ENCODE measurements around the gene DNAH6. TPM values are rescaled to one million over a fixed set of nuclear protein-coding genes. Genes with fewer than 3 reads are reported as not detected.
"Not testable (repeated sequence)": the region's sequence is repeated elsewhere in the genome, so short reads cannot be mapped to it uniquely, and the experiment has no call there.

The DNAH6 gene
- total RNA-seq, 4 donors from 2014 or later: 1.00 to 2.9 (median 2.1) TPM

DNA sequence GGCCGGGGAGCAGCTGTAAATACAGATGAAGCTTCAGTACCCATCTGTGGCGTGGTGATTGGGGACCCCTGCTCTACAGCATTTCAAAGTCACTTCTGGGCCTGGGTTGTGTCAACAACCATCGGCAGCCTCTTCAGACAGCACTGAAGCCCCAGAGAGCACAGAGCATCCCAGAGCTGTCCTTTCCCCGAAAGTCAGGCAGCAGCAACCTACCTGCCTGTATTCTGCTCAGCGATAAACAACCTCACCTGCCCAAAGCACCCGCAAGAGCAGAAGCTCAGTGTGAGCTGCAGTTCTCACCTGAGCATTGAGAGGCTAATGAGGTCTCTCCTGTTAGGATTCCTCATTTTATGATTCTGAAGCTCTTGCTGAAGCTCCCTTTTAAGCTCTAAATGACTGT is 345.2 kb downstream of the DNAH6 start:
- TF ChIP-seq EP300 (IDR thresholded peaks at IDR 0.05; ENCODE audit: low read depth) (no peak), POLR2AphosphoS5 (IDR thresholded peaks at IDR 0.05) (no peak), POLR2A (IDR thresholded peaks at IDR 0.05) (no peak)
- TF ChIP-seq, protein P1, sequence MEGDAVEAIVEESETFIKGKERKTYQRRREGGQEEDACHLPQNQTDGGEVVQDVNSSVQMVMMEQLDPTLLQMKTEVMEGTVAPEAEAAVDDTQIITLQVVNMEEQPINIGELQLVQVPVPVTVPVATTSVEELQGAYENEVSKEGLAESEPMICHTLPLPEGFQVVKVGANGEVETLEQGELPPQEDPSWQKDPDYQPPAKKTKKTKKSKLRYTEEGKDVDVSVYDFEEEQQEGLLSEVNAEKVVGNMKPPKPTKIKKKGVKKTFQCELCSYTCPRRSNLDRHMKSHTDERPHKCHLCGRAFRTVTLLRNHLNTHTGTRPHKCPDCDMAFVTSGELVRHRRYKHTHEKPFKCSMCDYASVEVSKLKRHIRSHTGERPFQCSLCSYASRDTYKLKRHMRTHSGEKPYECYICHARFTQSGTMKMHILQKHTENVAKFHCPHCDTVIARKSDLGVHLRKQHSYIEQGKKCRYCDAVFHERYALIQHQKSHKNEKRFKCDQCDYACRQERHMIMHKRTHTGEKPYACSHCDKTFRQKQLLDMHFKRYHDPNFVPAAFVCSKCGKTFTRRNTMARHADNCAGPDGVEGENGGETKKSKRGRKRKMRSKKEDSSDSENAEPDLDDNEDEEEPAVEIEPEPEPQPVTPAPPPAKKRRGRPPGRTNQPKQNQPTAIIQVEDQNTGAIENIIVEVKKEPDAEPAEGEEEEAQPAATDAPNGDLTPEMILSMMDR (IDR thresholded peaks at IDR 0.05): no peak
- H3K4me1 ChIP-seq: peaks cover 0 to 22% (median 7%) of the 10 kb centered on the region in 4 donors
- no peak overlapping the region for H3K27ac ChIP-seq
- H3K4me3 ChIP-seq: no peak overlapping the region
- H3K27me3 ChIP-seq: no peaks in the 10 kb centered on the region
- WGBS, 2 donors (ENCODE audit: low coverage in 1 of 2): 67% methylated on average over 6 of the region's 6 CpGs; no CpG with 5 or more reads in 1 of the 2 donors
- no peak for DNase-seq
- H3K9me3 ChIP-seq: no peaks in the 10 kb centered on the region
- in situ Hi-C loops (cut with MboI; ENCODE audit: low pct_ligation_motif_present in 1 of 4, low pct_unique_long_range_greater_than_20kb in 1 of 4, low sequenced_read_pairs in 3 of 4) (loop anchor here in 2 of 4 donors (10.0 to 25.0 kb wide), 2 partner anchors 367 to 374 kb away; no protein-coding TSS in a partner anchor), intact Hi-C loops (cut with DNase I; ENCODE audit: low total_unique reads) (no loop called here)
- no peaks in the 10 kb centered on the region for H3K36me3 ChIP-seq

DNA sequence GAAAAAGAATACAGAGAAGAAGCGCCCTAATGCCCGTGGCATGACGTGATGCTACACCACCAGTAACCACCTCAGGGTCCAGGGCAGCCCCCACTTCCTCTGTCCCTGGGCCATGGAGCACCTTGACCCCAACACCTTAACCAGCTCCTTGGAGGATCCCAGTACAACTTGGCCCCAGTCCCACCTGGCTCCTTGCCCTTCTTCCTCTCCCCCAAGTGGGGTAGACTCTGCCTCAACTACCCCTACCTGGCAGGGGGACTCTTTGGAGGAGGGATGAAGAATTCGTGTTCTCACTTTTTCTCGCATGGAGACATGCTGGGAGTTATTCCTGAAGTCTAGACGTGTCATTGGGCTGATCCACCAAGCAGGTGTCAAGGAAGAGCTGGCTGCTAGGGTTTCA is 345.7 kb downstream of the DNAH6 start:
- no peak for DNase-seq
- in situ Hi-C loops (cut with MboI; ENCODE audit: low pct_ligation_motif_present in 1 of 4, low pct_unique_long_range_greater_than_20kb in 1 of 4, low sequenced_read_pairs in 3 of 4) (loop anchor here in 2 of 4 donors (10.0 to 25.0 kb wide), 2 partner anchors 367 to 375 kb away; no protein-coding TSS in a partner anchor), intact Hi-C loops (cut with DNase I; ENCODE audit: low total_unique reads) (no loop called here)
- H3K4me3 ChIP-seq: no peak overlapping the region
- H3K27ac ChIP-seq: no peak overlapping the region
- no peak for TF ChIP-seq POLR2AphosphoS5 (IDR thresholded peaks at IDR 0.05)
- no peak for TF ChIP-seq EP300 (IDR thresholded peaks at IDR 0.05; ENCODE audit: low read depth)
- TF ChIP-seq POLR2A (IDR thresholded peaks at IDR 0.05): no peak
- TF ChIP-seq, protein P1 (IDR thresholded peaks at IDR 0.05): no peak
- WGBS, 2 donors (ENCODE audit: low coverage in 1 of 2): 81 to 86% methylated on average over 5 to 6 of the region's 6 CpGs
- no peaks in the 10 kb centered on the region for H3K36me3 ChIP-seq
- peaks cover 0 to 17% (median 6%) of the 10 kb centered on the region in 4 donors for H3K4me1 ChIP-seq
- no peaks in the 10 kb centered on the region for H3K27me3 ChIP-seq
- no peaks in the 10 kb centered on the region for H3K9me3 ChIP-seq

DNA sequence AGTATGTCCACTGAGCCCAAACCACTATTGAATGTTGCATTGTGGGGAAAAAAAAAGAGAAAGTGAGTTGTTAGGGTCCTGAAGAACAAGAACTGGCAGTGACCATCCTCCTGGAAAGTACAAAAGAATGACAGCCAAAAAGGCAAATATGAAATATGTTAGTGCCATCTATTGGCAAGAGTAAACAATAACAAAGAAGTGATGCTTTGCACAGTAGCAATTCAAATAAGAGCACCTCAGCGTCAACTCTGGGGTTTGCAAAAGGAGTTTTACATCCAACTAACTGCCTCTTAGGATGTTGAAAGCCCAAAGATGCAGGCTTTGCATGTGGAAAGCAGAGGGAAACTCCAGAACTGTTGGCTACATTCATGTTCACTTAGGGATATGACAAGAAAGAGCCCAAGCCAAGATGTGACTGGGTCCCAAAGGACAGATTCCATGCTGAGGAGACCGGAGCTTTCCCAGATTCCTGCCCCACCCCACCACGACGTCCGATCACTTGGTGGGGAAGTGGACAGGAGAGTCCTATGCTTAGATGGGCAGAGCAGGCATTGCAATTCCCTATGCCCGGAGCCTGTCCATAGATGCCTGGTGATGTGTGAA is 349.0 kb downstream of the DNAH6 start:
- TF ChIP-seq POLR2A (IDR thresholded peaks at IDR 0.05) (no peak), POLR2AphosphoS5 (IDR thresholded peaks at IDR 0.05) (no peak), EP300 (IDR thresholded peaks at IDR 0.05; ENCODE audit: low read depth) (no peak)
- TF ChIP-seq, protein P1 (IDR thresholded peaks at IDR 0.05): peak; percentile 12 to 37 (median 24)
- H3K27ac ChIP-seq: no peak overlapping the region
- no peaks in the 10 kb centered on the region for H3K9me3 ChIP-seq
- no peak overlapping the region for H3K4me3 ChIP-seq
- in situ Hi-C loops (cut with MboI; ENCODE audit: low pct_ligation_motif_present in 1 of 4, low pct_unique_long_range_greater_than_20kb in 1 of 4, low sequenced_read_pairs in 3 of 4) (loop anchor here in 3 of 4 donors (5.0 to 25.0 kb wide), 3 partner anchors 370 to 378 kb away; no protein-coding TSS in a partner anchor), intact Hi-C loops (cut with DNase I; ENCODE audit: low total_unique reads) (no loop called here)
- H3K4me1 ChIP-seq: peaks cover 0 to 6% (median 0%) of the 10 kb centered on the region in 4 donors
- WGBS, 2 donors (ENCODE audit: low coverage in 1 of 2): 0 to 43% methylated on average over 1 to 6 of the region's 6 CpGs
- H3K36me3 ChIP-seq: no peaks in the 10 kb centered on the region
- no peak for DNase-seq
- H3K27me3 ChIP-seq: no peaks in the 10 kb centered on the region

DNA sequence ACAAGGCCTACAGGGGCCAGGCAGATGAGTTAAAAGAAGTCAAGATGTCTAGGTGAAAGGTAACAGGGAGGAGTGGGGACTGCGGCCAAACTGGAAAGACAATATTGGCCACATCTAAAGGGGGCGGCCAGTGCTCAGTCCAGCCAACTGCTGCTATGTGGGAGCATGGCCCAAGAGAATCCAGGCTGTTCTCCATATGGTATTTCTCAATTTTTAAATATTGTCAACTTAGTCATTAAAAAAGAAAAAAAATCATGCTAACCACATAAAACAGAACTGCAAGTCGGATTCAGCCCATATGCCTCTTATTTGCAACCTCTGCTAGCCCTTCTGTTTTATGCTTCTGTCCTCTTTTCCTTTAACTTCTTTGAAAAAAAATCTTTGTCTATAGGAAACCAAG is 349.8 kb downstream of the DNAH6 start:
- TF ChIP-seq, protein P1 (IDR thresholded peaks at IDR 0.05): no peak
- TF ChIP-seq EP300 (IDR thresholded peaks at IDR 0.05; ENCODE audit: low read depth) (no peak), POLR2AphosphoS5 (IDR thresholded peaks at IDR 0.05) (no peak), POLR2A (IDR thresholded peaks at IDR 0.05) (no peak)
- Histone ChIP-seq H3K27me3 (no peaks in the 10 kb centered on the region), H3K36me3 (no peaks in the 10 kb centered on the region), H3K4me3 (no peak overlapping the region), H3K4me1 (peaks cover 0 to 6% (median 0%) of the 10 kb centered on the region in 4 donors), H3K27ac (no peak overlapping the region), H3K9me3 (no peaks in the 10 kb centered on the region)
- intact Hi-C loops (cut with DNase I; ENCODE audit: low total_unique reads) (no loop called here), in situ Hi-C loops (cut with MboI; ENCODE audit: low pct_ligation_motif_present in 1 of 4, low pct_unique_long_range_greater_than_20kb in 1 of 4, low sequenced_read_pairs in 3 of 4) (loop anchor here in 3 of 4 donors (5.0 to 25.0 kb wide), 3 partner anchors 371 to 379 kb away; no protein-coding TSS in a partner anchor)
- 78 to 81% methylated on average over 2 to 3 of the region's 3 CpGs for WGBS, 2 donors (ENCODE audit: low coverage in 1 of 2)
- DNase-seq: no peak

DNA sequence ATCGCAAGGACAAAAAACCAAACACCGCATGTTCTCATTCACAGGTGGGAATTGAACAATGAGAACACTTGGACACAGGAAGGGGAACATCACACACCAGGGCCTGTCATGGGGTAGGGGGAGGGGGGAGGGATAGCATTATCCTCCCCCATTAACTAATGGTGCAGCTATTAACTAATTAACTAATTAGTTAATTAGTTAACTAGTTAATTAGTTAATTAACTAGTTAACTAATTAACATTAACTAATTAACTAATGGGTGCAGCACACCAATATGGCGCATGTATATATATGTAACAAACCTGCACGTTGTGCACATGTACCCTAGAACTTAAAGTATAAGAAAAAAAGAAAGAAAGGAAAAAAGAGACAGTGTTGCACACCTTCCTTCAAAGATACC is 352.0 kb downstream of the DNAH6 start:
- intact Hi-C loops (cut with DNase I; ENCODE audit: low total_unique reads); DNase-seq; H3K4me1 ChIP-seq; H3K9me3 ChIP-seq; H3K4me3 ChIP-seq; H3K27ac ChIP-seq; H3K27me3 ChIP-seq; H3K36me3 ChIP-seq: not testable (repeated sequence)
- WGBS, 2 donors (ENCODE audit: low coverage in 1 of 2): 94 to 97% methylated on average over 2 to 4 of the region's 4 CpGs
- in situ Hi-C loops (cut with MboI; ENCODE audit: low pct_ligation_motif_present in 1 of 4, low pct_unique_long_range_greater_than_20kb in 1 of 4, low sequenced_read_pairs in 3 of 4): loop anchor here in 3 of 4 donors (5.0 to 25.0 kb wide), 3 partner anchors 374 to 381 kb away; no protein-coding TSS in a partner anchor

All from transverse colon (tissue), 4 donors.